GM12878 (cell line): Measurements from ENCODE around the gene ZNF474. TPM values are rescaled to one million over a fixed set of nuclear protein-coding genes. Genes with fewer than 3 reads are reported as not detected.

Source experiments
- ATAC-seq: fragments of 200-7000 bp; cut with Tn5 transposase; 3 replicates; pipeline ENCODE4 v1.9.1; 2020; ENCODE audit warnings: mild to moderate bottlenecking, moderate library complexity
- BruUV-seq: library from RNA; stranded (reverse); fragments of 400-500 nt; replicated peaks from 2 replicates; lab custom pipeline; 2021; lab: Mats Ljungman, UMichigan
- CTCF ChIA-PET: fragments of 300-600 bp; sonication (Branson Sonifier 250); formaldehyde crosslinking; extraction: SDS; loops from one replicate; lab custom pipeline; 2021; ENCODE audit warnings: inconsistent platforms; lab: Yijun Ruan, JAX
- POLR2A ChIA-PET: fragments of 350-600 bp; formaldehyde crosslinking; extraction: SDS; loops from one replicate; lab custom pipeline; 2021; ENCODE audit warnings: inconsistent platforms; lab: Charles Lee
- RAD21 ChIA-PET: fragments of 300-600 bp; sonication (Branson Sonifier 250); formaldehyde crosslinking; loops from one replicate; lab custom pipeline; 2023; ENCODE audit warnings: antibody characterized with exemption; ENCODE audit not compliant: unreplicated experiment; lab: Charles Lee
- SMC1A ChIA-PET: fragments of 300-600 bp; sonication (Branson Sonifier 250); formaldehyde crosslinking; loops from one replicate; lab custom pipeline; 2023; ENCODE audit not compliant: unreplicated experiment, uncharacterized antibody; lab: Charles Lee
- DNase-seq: peaks from one replicate; pipeline ENCODE4 v3.0.0-alpha.2; 2011; ENCODE audit warnings: low read depth, low spot score
- FAIRE-seq: peaks from 3 replicates; lab custom pipeline; 2011; peaks lifted over from hg19 to GRCh38; lab: Jason Lieb, UNC
- H2AFZ ChIP-seq: 2 replicates; pipeline ENCODE4 v1.6.0; 2011; ENCODE audit warnings: low read depth, low read length, control low read depth; ENCODE audit not compliant: control insufficient read depth
- H3K27ac ChIP-seq: 2 replicates; pipeline ENCODE4 v1.5.1; 2011; ENCODE audit warnings: control low read depth; ENCODE audit not compliant: control insufficient read depth, insufficient read depth
- H3K27me3 ChIP-seq, 2 experiments: replicated peaks in 1 of 2; 2 replicates each; pipeline versions ENCODE4 v1.6.0 to v1.6.1; 2011; ENCODE audit warnings: low read length in 1 of 2; ENCODE audit not compliant: control insufficient read depth in 2 of 2, insufficient read depth in 2 of 2
- H3K36me3 ChIP-seq, 2 experiments: 2 replicates each; pipeline ENCODE4 v1.5.1; 2011; ENCODE audit warnings: low read length in 1 of 2; ENCODE audit not compliant: control insufficient read depth in 2 of 2, insufficient read depth in 2 of 2
- H3K4me1 ChIP-seq: 2 replicates; pipeline ENCODE4 v1.6.1; 2011; ENCODE audit warnings: mild to moderate bottlenecking, low read length, moderate library complexity, mixed read lengths; ENCODE audit not compliant: control insufficient read depth, insufficient read depth
- H3K4me2 ChIP-seq: 2 replicates; pipeline ENCODE4 v1.6.0; 2011; ENCODE audit warnings: control low read depth; ENCODE audit not compliant: control insufficient read depth, insufficient read depth
- H3K4me3 ChIP-seq: fragments of 200-600 bp; sonication (generic); 2 replicates; pipeline ENCODE4 v1.5.1; 2016
- H3K79me2 ChIP-seq: 2 replicates; pipeline ENCODE4 v1.6.0; 2011; ENCODE audit warnings: low read length; ENCODE audit not compliant: control insufficient read depth, insufficient read depth
- H3K9ac ChIP-seq: 2 replicates; pipeline ENCODE4 v1.8.0; 2011; ENCODE audit warnings: low read length, control low read depth, mixed read lengths; ENCODE audit not compliant: control insufficient read depth, insufficient read depth
- H3K9me3 ChIP-seq: replicated peaks from 3 replicates; pipeline ENCODE4 v1.5.1; 2011; ENCODE audit warnings: mild to moderate bottlenecking, low read length; ENCODE audit not compliant: control insufficient read depth, insufficient read depth
- H4K20me1 ChIP-seq: 2 replicates; pipeline ENCODE4 v1.6.0; 2011; ENCODE audit not compliant: control insufficient read depth, insufficient read depth
- BHLHE40 ChIP-seq, 2 experiments: fragments of 450-650 bp in 1 of 2; IDR thresholded peaks; 2 replicates each; pipeline ENCODE4 v1.6.1; 2011 to 2017; ENCODE audit warnings: low read depth in 2 of 2, borderline replicate concordance in 1 of 2, improper control_type of control experiment in 1 of 2, low read length in 1 of 2, mild to moderate bottlenecking in 1 of 2
- FOXK2 ChIP-seq: fragments of 450-650 bp; IDR thresholded peaks from 2 replicates; pipeline ENCODE4 v1.6.1; 2017; ENCODE audit warnings: mild to moderate bottlenecking, moderate library complexity
- GATAD2B ChIP-seq: fragments of 450-650 bp; conservative IDR thresholded peaks from 2 replicates; pipeline ENCODE4 v1.6.1; 2017; ENCODE audit warnings: low read depth, mild to moderate bottlenecking, moderate library complexity
- IKZF1 ChIP-seq: fragments of 450-650 bp; conservative IDR thresholded peaks from 2 replicates; pipeline ENCODE4 v1.6.1; 2017; ENCODE audit warnings: antibody characterized with exemption, mild to moderate bottlenecking
- MEF2B ChIP-seq: fragments of 450-650 bp; IDR thresholded peaks from 2 replicates; pipeline ENCODE4 v1.6.1; 2018; ENCODE audit warnings: mild to moderate bottlenecking, moderate library complexity; ENCODE audit not compliant: partially characterized antibody, poor library complexity, severe bottlenecking
- RELB ChIP-seq: fragments of 450-650 bp; IDR thresholded peaks from 2 replicates; pipeline ENCODE4 v1.6.1; 2017; ENCODE audit warnings: low read depth, mild to moderate bottlenecking, moderate library complexity
- SPI1 ChIP-seq: IDR thresholded peaks from 2 replicates; pipeline ENCODE4 v1.6.1; 2011; ENCODE audit warnings: low read depth, mild to moderate bottlenecking, low read length, moderate library complexity, borderline replicate concordance; ENCODE audit not compliant: insufficient read depth
- YBX1 ChIP-seq: fragments of 450-650 bp; IDR thresholded peaks from 2 replicates; pipeline ENCODE4 v1.6.1; 2016; ENCODE audit warnings: antibody characterized with exemption
- WGBS: methylation state at CpG from one replicate; pipeline ENCODE4 v1.1.6; 2016; ENCODE audit warnings: low lambda C conversion rate; ENCODE audit not compliant: insufficient replicate concordance, insufficient coverage; ENCODE audit errors: missing lambda C conversion rate; 5-methylcytosine and 5-hydroxymethylcytosine counted together
- in situ Hi-C: fragments of 300-500 bp; cut with MboI; formaldehyde crosslinking; loops from 9 replicates; pipeline ENCODE4 v1.14.3; 2018; ENCODE audit warnings: mixed read lengths
- intact Hi-C: fragments of 100-400 bp; cut with micrococcal nuclease; formaldehyde crosslinking; loops from one replicate; pipeline ENCODE4 v1.14.2; 2022; ENCODE audit not compliant: unreplicated experiment
- polyA plus RNA-seq, 11 experiments: library from polyadenylated mRNA; depleted of rRNA in 4 of 11; unstranded in 6 of 11; stranded (reverse) in 5 of 11; fragments of >200 nt; fragmentation: Nextera tagmentation in 4 of 11; fragmentation: Illumina TruSeq in 1 of 11; extraction: Ambion mirVana in 4 of 11; extraction: Trizol in 1 of 11; gene quantifications; 1 replicate in 1 of 11; 2 replicates in 10 of 11; pipeline versions ENCODE4 v1.2.1 to v1.2.3, GENCODE V29; 2011 to 2016; ENCODE audit warnings: inconsistent platforms in 2 of 11, missing spikeins in 2 of 11, low read depth in 1 of 11
- total RNA-seq, 4 experiments: library from RNA; depleted of rRNA in 3 of 4; stranded (reverse); fragments of >200 nt in 3 of 4; fragmentation: Illumina TruSeq in 1 of 4; extraction: Trizol in 1 of 4; gene quantifications; 2 replicates each; pipeline versions ENCODE4 v1.2.1 to v1.2.3, GENCODE V29; 2013 to 2021
- TF ChIP-seq, protein P1 (sequence below): IDR thresholded peaks from 2 replicates; pipeline ENCODE4 v1.6.1; 2012; ENCODE audit warnings: mild to moderate bottlenecking, low read depth, low read length
- TF ChIP-seq, protein P2 (sequence below): IDR thresholded peaks from 2 replicates; pipeline ENCODE4 v1.6.1; 2011; ENCODE audit warnings: low read depth, low read length, improper control_type of control experiment, borderline replicate concordance

ZNF474 gene
- total and polyA plus RNA-seq, 10 of the 15 experiments (the other 5 are each of a cell fraction or from before 2014, with no cell fraction given) = 0.06 to 0.97 (median 0.13) TPM; not detected in 3

- POLR2A ChIA-PET = no interaction called here
- BruUV-seq = no TSS peak
- in situ Hi-C loops = no loop called here
- H3K9ac ChIP-seq = no peak overlapping the region
- WGBS = 65% methylated on average over 7 of the region's 7 CpGs
- H3K4me2 ChIP-seq = no peak overlapping the region
- FAIRE-seq (no peak), ATAC-seq (no peak), DNase-seq (no peak)
- intact Hi-C loops = no loop called here
- no peaks in the 10 kb centered on the region for H3K36me3 ChIP-seq
- no peak overlapping the region for H2AFZ ChIP-seq
- H3K4me1 ChIP-seq = no peaks in the 10 kb centered on the region; the same call in 1 of the 2 replicates
- CTCF ChIA-PET = interaction anchor here (0.6 to 0.7 kb wide), 2 partner anchors 42 to 233 kb away, joined by 3 read pairs; no protein-coding TSS in a partner anchor
- H4K20me1 ChIP-seq = no peaks in the 10 kb centered on the region
- no peak overlapping the region for H3K27ac ChIP-seq
- SMC1A ChIA-PET = interaction anchor here (0.6 kb wide), 1 partner anchor 256 kb away, joined by 3 read pairs; no protein-coding TSS in a partner anchor
- H3K4me3 ChIP-seq = no peak overlapping the region
- H3K9me3 ChIP-seq = no peaks in the 10 kb centered on the region
- no peaks in the 10 kb centered on the region for H3K79me2 ChIP-seq
- TF ChIP-seq RELB (no peak), MEF2B (no peak), SPI1 (no peak), GATAD2B (no peak), BHLHE40 (IDR thresholded peaks at IDR 0.05; ENCODE audit: borderline replicate concordance in 1 of 2, low read depth in 2 of 2, low read length in 1 of 2) (no peak), FOXK2 (no peak), YBX1 (no peak), IKZF1 (no peak)
- TF ChIP-seq, protein P1, sequence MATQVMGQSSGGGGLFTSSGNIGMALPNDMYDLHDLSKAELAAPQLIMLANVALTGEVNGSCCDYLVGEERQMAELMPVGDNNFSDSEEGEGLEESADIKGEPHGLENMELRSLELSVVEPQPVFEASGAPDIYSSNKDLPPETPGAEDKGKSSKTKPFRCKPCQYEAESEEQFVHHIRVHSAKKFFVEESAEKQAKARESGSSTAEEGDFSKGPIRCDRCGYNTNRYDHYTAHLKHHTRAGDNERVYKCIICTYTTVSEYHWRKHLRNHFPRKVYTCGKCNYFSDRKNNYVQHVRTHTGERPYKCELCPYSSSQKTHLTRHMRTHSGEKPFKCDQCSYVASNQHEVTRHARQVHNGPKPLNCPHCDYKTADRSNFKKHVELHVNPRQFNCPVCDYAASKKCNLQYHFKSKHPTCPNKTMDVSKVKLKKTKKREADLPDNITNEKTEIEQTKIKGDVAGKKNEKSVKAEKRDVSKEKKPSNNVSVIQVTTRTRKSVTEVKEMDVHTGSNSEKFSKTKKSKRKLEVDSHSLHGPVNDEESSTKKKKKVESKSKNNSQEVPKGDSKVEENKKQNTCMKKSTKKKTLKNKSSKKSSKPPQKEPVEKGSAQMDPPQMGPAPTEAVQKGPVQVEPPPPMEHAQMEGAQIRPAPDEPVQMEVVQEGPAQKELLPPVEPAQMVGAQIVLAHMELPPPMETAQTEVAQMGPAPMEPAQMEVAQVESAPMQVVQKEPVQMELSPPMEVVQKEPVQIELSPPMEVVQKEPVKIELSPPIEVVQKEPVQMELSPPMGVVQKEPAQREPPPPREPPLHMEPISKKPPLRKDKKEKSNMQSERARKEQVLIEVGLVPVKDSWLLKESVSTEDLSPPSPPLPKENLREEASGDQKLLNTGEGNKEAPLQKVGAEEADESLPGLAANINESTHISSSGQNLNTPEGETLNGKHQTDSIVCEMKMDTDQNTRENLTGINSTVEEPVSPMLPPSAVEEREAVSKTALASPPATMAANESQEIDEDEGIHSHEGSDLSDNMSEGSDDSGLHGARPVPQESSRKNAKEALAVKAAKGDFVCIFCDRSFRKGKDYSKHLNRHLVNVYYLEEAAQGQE = no peak
- TF ChIP-seq, protein P2, sequence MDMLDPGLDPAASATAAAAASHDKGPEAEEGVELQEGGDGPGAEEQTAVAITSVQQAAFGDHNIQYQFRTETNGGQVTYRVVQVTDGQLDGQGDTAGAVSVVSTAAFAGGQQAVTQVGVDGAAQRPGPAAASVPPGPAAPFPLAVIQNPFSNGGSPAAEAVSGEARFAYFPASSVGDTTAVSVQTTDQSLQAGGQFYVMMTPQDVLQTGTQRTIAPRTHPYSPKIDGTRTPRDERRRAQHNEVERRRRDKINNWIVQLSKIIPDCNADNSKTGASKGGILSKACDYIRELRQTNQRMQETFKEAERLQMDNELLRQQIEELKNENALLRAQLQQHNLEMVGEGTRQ = no peak
- RAD21 ChIA-PET = no interaction called here
- H3K27me3 ChIP-seq = no peaks in the 10 kb centered on the region; a peak in 1 of 4 replicates
Observed at GRCh38 chr5:122182491-122182921, 53.2 kb downstream of the ZNF474 start.
